Stimulated activated CD4-positive, alpha-beta T cell treated with anti-CD3 and anti-CD28 coated beads, TNF-alpha, amount 100 ng/mL, for 48 hours (primary cell): ENCODE results near the gene SLC25A10.
"Not testable (repeated sequence)": the region's sequence is repeated elsewhere in the genome, so short reads cannot be mapped to it uniquely, and the experiment has no call there.

ENCODE experiments used
- DNase-seq, 3 donors: peaks; one replicate each; pipeline ENCODE4 v3.0.0-alpha.2; 2020; ENCODE audit warnings: low read depth in 3 of 3

SLC25A10 gene

GRCh38 chr17:81720267-81721071 is 8.4 kb downstream of the SLC25A10 start:
- DNase-seq = no peak

- no peak for DNase-seq
Observed at GRCh38 chr17:81722184-81723120, 10.4 kb downstream of the SLC25A10 start.

GRCh38 chr17:81723651-81724209 is 11.6 kb downstream of the SLC25A10 start:
- DNase-seq = no peak

- DNase-seq = no peak
Observed at GRCh38 chr17:81725439-81725838, 13.4 kb downstream of the SLC25A10 start.

GRCh38 chr17:81726004-81726403 is 13.9 kb downstream of the SLC25A10 start:
- DNase-seq = no peak

GRCh38 chr17:81727324-81728031 is 15.4 kb downstream of the SLC25A10 start:
- DNase-seq = no peak

- DNase-seq = peak; percentile 50 to 67 (median 52)
Observed at GRCh38 chr17:81733507-81734404, 21.7 kb downstream of the SLC25A10 start.

- no peak for DNase-seq
Observed at GRCh38 chr17:81734405-81735263, 22.6 kb downstream of the SLC25A10 start.

- DNase-seq = no peak
Observed at GRCh38 chr17:81735264-81736102, 23.4 kb downstream of the SLC25A10 start.

GRCh38 chr17:81737947-81738800 is 26.1 kb downstream of the SLC25A10 start:
- no peak for DNase-seq

- no peak for DNase-seq
Observed at GRCh38 chr17:81738801-81739393, 26.8 kb downstream of the SLC25A10 start.

- not testable (repeated sequence) for DNase-seq
Observed at GRCh38 chr17:81739593-81739992, 27.5 kb downstream of the SLC25A10 start.

GRCh38 chr17:81740395-81740961 is 28.4 kb downstream of the SLC25A10 start:
- no peak for DNase-seq

- DNase-seq = no peak
Observed at GRCh38 chr17:81741049-81741593, 29.0 kb downstream of the SLC25A10 start.

- no peak for DNase-seq
Observed at GRCh38 chr17:81741594-81742452, 29.7 kb downstream of the SLC25A10 start.
